Anterior cingulate cortex (tissue), 58 donors: ENCODE measurements around the gene PIGW.
A peak's percentile ranks its signal among the peaks of the same experiment; 100 is the strongest.

Experiments used
- DNase-seq, 58 donors: peaks; one replicate each; lab custom pipeline; 2025; lab: John Stamatoyannopoulos, UW

Gene PIGW

GRCh38 chr17:36534840-36535668, at the start of gene PIGW, which contains the start of gene MYO19:
PIGW (plus strand) TSS chr17:36534987; CDS start chr17:36537102, 2,115 bp downstream.
MYO19 (minus strand) TSS chr17:36534868; CDS start chr17:36532538, 2,330 bp downstream.
- peak; percentile 26 to 90 (median 80) for DNase-seq

GRCh38 chr17:36485027-36485426, 49.8 kb upstream of the PIGW start:
- DNase-seq, result no peak

- no peak for DNase-seq
These were observed 49.0 kb upstream of the PIGW start for GRCh38 chr17:36485805-36486203.

GRCh38 chr17:36486204-36487194, 48.3 kb upstream of the PIGW start, which contains the start of gene ZNHIT3:
ZNHIT3 (plus strand) TSS chr17:36486681; CDS start chr17:36486700, 19 bp downstream.
- DNase-seq, result peak; percentile 32 to 94 (median 85)

- DNase-seq, result no peak
These were observed 40.8 kb upstream of the PIGW start for GRCh38 chr17:36493956-36494355.

DNA sequence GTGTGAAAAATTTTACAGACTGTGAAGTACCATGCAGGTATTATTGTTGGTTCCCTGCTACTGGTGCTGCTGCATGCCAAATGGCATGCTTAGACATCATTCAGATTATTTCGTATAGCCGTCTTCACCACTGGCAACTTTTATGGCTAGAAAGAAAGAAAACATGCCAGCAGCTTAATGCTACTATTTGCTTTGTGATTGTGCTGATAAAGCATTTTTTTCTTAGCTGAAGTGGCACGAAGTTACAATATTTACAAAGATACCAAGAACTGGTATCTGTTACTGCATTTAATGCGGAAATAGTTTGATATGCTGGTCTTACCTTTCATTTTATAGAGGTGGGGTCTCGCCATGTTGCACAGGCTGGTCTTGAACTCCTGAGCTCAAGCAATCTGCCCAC, 40.1 kb upstream of the PIGW start:
- DNase-seq, result no peak

GRCh38 chr17:36495076-36495578, 39.7 kb upstream of the PIGW start:
- DNase-seq, result no peak

GRCh38 chr17:36496018-36496789, 38.6 kb upstream of the PIGW start:
- DNase-seq, result peak in 26 of 58 donors; percentile 3 to 65 (median 30)

DNA sequence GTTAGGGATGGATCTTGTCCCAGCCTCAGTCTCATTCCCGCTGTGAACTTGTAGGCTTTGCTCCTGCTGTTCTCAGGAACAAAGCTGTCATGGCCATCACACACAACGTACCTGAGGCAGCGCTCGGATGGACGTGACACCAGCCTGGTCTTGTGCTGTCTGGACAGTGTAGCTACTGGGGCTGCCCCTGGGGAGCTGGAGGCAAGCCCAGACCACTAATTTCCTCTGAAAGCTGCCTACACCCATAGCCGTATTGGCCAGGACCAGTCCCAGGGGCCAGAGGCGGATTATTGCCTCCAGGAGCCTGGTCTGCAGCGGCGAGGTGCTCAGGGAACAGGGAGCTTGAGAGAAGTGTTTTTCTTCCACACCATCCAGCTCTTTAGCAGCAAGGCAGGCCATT, 36.6 kb upstream of the PIGW start:
- no peak for DNase-seq

GRCh38 chr17:36498560-36499300, 36.1 kb upstream of the PIGW start:
- no peak for DNase-seq

DNA sequence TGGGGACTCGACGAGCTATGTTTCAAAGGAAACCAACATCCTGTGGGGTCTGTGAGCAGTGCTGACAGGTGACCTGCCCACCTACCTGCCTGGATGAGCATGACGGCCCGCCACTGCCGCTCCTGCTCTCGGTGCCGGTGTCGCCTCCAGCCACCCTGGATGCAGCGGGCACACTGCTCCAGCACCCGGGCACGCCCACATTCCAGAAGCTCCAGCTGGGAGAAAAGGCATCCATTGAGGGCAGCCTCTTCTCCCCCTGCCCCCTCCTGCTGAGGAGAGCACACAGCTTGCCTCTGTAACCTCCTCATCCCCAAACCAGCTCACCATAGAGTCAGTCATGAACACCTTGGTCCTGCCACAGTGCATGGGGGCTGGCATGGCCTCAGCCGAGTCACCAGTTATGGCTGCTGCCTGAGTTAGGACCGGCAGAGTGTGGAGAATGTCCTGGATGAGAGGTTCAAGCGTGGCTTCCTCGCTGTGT, 34.0 kb upstream of the PIGW start:
- DNase-seq, result no peak

DNA sequence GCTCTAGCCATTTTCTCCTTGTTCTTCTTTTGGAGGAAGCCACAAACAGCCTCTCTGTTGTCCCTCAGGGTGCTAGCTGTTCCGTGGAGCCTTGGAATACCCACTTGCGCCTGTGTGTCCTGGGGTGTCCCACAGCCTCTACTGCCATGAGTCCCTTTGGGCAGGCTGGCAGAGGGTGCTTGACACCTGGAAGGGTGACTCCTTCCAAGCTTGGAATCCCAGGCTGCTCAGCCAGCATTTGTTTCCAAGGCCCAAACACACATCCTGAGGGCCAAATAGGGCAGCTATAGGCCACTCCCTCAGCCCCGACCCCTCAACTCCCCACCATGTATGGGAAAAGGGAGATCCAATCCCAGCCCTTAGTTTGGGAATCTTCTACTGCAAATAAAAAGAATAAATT, 33.4 kb upstream of the PIGW start:
- no peak for DNase-seq

- no peak for DNase-seq
These were observed 32.8 kb upstream of the PIGW start for GRCh38 chr17:36501963-36502362.

DNA sequence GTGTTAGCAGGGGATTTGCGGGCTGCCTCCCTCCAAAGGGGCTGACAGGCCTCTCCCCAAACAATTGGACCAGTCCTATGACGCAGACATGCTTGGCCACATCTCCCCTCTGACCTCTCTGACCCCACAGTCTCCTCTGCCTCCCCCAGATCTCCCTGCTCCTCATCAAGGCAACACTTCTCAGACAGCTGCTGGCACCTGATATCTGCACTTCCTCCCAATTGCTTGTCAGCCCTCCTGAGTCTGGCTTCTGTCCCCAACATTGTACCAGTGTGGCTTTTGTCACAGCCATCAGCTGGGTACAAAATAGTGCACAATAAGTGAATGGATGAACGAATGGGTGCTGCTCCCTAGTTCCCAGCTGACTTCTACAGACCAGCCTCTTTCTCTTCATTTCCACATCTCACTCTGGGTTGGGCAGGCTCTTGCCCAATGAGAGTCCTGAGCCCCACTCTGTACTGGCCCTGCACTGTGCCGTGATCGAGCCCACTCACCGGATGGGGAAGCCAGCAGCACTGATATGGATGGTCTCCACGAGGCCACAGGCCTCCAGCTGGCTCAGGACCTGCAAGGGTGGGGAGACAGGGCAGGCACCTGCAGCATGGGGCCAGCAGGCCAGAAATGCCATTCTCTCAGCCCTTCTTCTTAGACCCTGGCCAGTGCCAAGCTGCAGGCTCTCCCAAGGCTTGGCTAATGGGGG, 31.2 kb upstream of the PIGW start:
- no peak for DNase-seq

DNA sequence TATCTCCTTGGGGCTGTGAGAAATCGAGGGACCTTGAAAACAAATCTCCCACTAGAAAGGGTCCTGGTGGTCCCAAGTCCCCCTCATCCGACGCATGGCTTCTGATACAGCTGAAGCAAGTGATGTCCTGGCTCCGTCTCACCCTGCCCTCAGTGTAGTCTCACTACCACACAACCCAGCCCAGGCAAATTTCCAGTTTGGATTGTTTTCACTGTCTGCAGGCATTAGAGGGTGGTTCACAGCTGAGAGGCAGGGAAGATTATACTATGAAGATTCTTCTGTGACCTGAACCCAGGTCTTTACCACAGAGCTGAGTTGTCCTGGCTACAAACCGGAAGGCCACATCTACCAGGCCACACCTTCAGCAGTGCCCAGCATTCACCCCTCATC, 30.6 kb upstream of the PIGW start:
- no peak for DNase-seq

DNA sequence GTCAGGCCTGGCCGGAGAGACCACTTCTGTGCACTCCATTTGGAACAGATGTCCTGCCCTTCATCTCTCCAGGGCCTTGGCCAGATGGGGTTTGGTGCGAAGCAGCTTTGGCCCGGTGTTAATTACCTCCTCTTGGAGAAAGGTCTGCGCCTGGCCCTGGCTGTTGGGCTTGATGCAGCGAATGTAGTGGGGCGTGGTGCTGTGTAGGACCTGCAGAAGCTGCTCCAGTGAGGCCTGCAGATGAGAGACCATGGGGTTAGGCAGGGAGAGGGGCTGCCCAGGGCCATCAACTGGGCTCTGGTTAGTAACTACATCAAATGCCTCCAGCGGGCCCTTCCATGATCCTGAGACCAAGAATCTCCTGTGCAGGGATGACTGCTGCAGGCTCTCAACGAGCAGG, 29.6 kb upstream of the PIGW start:
- no peak for DNase-seq

GRCh38 chr17:36506249-36506826, 28.4 kb upstream of the PIGW start:
- no peak for DNase-seq

DNA sequence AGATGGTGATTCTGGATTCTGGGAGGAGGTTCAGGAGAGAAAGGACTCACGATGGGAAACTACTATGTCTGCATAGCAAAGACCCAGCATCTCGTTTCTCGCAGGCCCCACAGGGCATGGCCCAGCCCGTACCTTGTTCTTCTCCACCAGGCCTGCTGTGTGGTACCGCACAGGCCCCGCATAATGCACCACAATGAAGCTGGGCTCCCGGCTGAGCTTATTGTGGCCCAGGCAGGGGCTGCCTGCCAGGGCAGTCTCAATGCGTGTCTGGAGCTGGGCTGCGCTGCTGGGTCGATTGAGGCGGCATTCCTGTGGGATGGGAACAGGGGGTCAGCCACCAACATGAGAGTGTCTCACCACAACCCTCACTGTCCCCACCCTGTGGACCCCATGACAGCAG, 28.0 kb upstream of the PIGW start:
- DNase-seq, result no peak
